HG03159 (cell line): ENCODE results near the gene BATF3.

Experiments
- ATAC-seq: cut with Tn5 transposase; IDR thresholded peaks from one replicate; pipeline ENCODE4 v1.9.1; 2021; ENCODE audit warnings: mild to moderate bottlenecking, moderate library complexity; ENCODE audit not compliant: unreplicated experiment

The BATF3 gene

GRCh38 chr1:212637902-212638301 is 61.7 kb downstream of the BATF3 start:
- ATAC-seq = no peak
